Activated naive CD8-positive, alpha-beta T cell treated with anti-CD3 and anti-CD28 coated beads for 36 hours (primary cell): ENCODE results near the gene EMC1. TPM values are rescaled to one million over a fixed set of nuclear protein-coding genes. Genes with fewer than 3 reads are reported as not detected.
"Not testable (repeated sequence)": the region's sequence is repeated elsewhere in the genome, so short reads cannot be mapped to it uniquely, and the experiment has no call there.

Experiments used
- DNase-seq: peaks from one replicate; pipeline ENCODE4 v3.0.0; 2021
- H3K27ac Mint-ChIP-seq: one replicate; pipeline ENCODE4 v1.8.0; 2022; ENCODE audit warnings: mild to moderate bottlenecking, moderate library complexity, mixed read lengths
- H3K27me3 Mint-ChIP-seq: one replicate; pipeline ENCODE4 v1.8.0; 2022; ENCODE audit warnings: mild to moderate bottlenecking, mixed read lengths
- H3K36me3 Mint-ChIP-seq: one replicate; pipeline ENCODE4 v1.8.0; 2021; ENCODE audit warnings: mild to moderate bottlenecking, mixed read lengths
- H3K4me1 Mint-ChIP-seq: one replicate; pipeline ENCODE4 v1.8.0; 2021; ENCODE audit warnings: mixed read lengths
- H3K4me3 Mint-ChIP-seq: one replicate; pipeline ENCODE4 v1.8.0; 2022; ENCODE audit warnings: mild to moderate bottlenecking, moderate library complexity, mixed read lengths
- H3K9me3 Mint-ChIP-seq: one replicate; pipeline ENCODE4 v1.8.0; 2022; ENCODE audit warnings: mixed read lengths
- total RNA-seq, 2 experiments: library from RNA; stranded (reverse); gene quantifications; one replicate each; pipeline ENCODE4 v1.2.3, GENCODE V29; 2021

EMC1 gene
- total RNA-seq = 10 to 100 TPM; 49.9 to 53.8 TPM

DNA sequence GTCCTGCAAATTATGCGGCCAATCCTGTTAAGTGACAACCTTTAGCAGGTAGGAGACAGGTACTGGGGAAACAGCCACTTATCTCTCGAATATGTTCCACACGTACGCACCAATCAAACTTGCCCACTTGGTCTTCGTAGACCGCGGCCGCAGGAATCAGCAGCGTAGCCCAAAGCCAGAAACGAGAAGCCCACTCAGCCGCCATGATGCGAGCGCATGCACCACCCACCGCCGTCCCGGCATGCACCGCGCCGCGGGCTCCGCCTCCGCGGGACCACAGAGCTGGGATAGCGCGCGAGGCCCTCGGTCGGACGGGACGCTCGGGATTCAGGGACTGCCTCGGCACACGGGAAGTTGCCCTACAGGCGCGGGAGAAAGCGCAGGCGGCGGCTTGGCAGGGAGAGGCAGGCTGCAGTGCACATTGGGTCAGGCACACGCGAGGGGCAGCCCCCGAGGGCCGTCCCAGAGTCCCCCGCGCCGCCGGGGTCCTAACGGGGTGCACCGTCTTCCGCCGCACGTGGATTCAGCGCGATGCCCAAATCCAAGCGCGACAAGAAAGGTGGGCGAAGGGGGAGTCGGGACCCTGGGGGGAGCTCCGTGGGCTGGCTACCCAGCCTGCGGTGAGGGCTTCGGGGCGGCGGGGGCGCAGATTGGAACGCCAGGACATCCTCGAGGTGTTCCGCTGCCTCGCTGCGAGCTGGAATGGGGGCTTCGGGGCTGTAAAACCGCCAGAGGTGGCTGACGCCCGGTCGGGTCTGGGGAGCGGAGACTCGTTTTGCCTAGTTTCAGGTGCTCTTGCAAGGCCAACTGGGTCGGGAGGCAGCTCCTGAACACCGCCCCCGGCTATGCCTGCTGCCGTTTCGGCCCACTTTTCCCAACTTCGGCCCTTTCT is at the start of gene EMC1, which contains the start of gene MRTO4:
EMC1 (minus strand) TSS at position 220 of the 892 bp plus-strand sequence; CDS start at position 205, 15 bp downstream.
MRTO4 (plus strand) TSS at position 501 of the 892 bp plus-strand sequence; CDS start at position 532, 31 bp downstream.
- peaks cover 26% of the 10 kb centered on the region for H3K36me3 Mint-ChIP-seq
- peaks cover 38% of the 10 kb centered on the region for H3K4me1 Mint-ChIP-seq
- no peaks in the 10 kb centered on the region for H3K9me3 Mint-ChIP-seq
- peak within 1 kb of the TSS; percentile 99 for H3K27ac Mint-ChIP-seq
- peak within 1 kb of the TSS; percentile 98 for H3K4me3 Mint-ChIP-seq
- H3K27me3 Mint-ChIP-seq = no peaks in the 10 kb centered on the region
- peak; percentile 94 for DNase-seq

DNA sequence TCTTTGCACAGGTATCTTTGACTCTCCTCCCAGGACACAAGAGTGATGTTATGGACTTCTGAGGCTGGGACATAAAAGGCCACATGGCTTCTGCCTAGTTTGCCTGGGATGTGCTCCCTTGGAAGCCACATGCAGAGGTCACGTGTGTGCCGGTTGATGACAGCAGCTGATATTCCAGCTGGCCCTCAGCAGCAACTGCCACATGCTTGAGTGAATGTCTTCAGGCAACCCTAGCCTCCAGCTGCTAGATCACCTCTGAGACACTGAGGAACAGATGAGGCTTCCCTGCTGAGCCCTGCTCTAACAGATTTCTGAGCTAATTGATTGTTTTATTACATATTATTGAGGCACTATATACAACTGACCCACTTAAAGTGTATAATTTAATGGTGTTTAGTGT is 48.9 kb upstream of the EMC1 start:
- no peak overlapping the region for H3K27ac Mint-ChIP-seq
- peaks cover 4% of the 10 kb centered on the region for H3K27me3 Mint-ChIP-seq
- no peaks in the 10 kb centered on the region for H3K4me1 Mint-ChIP-seq
- no peak overlapping the region for H3K4me3 Mint-ChIP-seq
- no peak for DNase-seq
- peaks cover 27% of the 10 kb centered on the region for H3K36me3 Mint-ChIP-seq
- H3K9me3 Mint-ChIP-seq = peaks cover 14% of the 10 kb centered on the region

DNA sequence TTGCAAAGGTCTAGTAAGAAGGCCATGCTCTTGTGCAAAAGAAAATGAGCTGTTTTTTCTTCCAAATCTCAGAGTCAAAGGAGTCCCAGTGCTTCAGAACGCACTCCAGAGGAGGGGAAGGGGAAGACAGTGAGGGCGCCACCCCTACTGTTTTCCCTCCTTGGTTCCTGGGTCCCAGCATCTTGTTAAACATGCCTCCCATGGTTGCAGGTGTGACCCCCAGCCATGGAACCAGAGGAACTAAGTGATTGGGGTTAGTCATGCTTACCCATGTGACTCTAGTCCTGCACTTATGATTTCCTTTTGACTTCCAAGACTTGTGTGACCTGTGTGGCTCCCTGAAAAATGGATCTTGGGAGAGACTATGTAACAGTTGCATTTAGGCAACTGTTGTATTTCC is 43.3 kb upstream of the EMC1 start:
- Mint-ChIP-seq H3K36me3 (peaks cover 37% of the 10 kb centered on the region), H3K9me3 (peaks cover 32% of the 10 kb centered on the region), H3K27ac (no peak overlapping the region), H3K27me3 (peaks cover 8% of the 10 kb centered on the region), H3K4me3 (no peak overlapping the region), H3K4me1 (no peaks in the 10 kb centered on the region)
- DNase-seq = no peak

DNA sequence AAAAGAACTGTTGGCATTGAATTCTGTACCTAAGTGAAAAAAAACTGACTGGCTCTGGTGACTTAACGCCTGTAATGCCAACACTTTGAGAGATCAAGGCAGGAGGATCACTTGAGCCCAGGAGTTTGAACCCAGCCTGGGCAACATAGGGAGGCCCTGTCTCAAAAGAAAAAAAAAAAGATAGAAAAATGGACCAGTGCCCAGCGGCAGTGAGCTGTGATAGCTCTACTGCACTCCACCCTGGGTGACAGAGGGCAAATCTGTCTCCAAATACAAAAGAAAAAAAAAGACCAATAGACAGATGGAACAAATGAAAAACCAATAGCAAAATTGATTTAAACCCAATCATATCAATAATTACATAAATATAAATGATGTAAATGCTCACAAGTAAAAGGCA is 37.9 kb upstream of the EMC1 start:
- no peak overlapping the region for H3K27ac Mint-ChIP-seq
- H3K9me3 Mint-ChIP-seq = peaks cover 8% of the 10 kb centered on the region
- no peak for DNase-seq
- peaks cover 17% of the 10 kb centered on the region for H3K36me3 Mint-ChIP-seq
- H3K4me1 Mint-ChIP-seq = peaks cover 6% of the 10 kb centered on the region
- peaks cover 16% of the 10 kb centered on the region for H3K27me3 Mint-ChIP-seq
- peak overlapping the region; percentile 48 for H3K4me3 Mint-ChIP-seq

DNA sequence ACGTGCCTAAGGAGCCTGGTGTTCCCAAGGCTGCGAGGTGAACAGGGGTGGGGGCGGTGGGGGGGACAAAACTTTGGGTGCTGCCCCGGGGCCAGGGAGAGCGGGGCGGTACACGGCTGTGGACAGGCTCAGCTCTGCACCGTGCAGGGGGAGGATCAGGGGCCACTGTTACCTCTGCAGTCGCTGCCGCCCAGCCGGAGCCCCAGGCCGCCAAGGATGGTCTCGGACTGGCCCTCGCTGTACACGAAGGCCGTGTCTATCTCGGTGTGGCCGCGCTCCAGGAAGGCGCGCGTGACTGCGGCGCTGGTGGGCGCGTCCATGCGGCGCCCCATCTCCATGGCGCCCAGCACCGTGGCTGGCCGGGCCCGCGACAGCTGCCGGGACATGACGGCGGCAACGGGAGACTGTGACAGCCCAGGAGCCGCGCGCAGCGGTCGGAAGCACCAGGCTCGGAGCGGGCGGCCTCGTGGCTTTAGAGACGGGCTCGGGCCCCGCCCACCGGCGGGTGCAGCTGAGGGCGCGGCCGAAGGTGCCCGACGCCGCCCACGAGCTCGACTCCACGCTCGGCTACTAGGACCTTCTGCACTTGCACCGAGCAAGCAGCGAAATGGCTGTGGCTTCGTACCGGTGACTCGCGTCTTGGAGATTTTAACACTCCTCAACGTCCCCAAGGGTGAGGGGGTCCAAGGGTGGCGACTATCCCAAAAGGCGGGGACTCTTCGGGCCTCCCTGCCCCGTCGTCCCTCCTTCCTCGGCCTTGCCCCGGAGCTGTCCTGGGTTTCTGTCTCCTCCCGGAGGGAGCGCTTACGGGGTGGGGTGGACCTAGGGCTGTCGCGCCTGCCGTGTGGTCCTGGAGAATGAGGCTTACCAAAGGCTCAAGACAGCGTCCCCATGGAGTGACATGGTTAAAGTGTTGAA is 37.3 kb upstream of the EMC1 start, which contains the start of gene AKR7A3:
AKR7A3 (minus strand) TSS at position 447 of the 918 bp plus-strand sequence; CDS start at position 386, 61 bp downstream.
- peak within 1 kb of the TSS; percentile 48 for H3K4me3 Mint-ChIP-seq
- H3K27me3 Mint-ChIP-seq = peaks cover 16% of the 10 kb centered on the region
- peak; percentile 76 for DNase-seq
- H3K27ac Mint-ChIP-seq, H3K4me1 Mint-ChIP-seq, H3K9me3 Mint-ChIP-seq: not testable (repeated sequence)
- peaks cover 13% of the 10 kb centered on the region for H3K36me3 Mint-ChIP-seq

DNA sequence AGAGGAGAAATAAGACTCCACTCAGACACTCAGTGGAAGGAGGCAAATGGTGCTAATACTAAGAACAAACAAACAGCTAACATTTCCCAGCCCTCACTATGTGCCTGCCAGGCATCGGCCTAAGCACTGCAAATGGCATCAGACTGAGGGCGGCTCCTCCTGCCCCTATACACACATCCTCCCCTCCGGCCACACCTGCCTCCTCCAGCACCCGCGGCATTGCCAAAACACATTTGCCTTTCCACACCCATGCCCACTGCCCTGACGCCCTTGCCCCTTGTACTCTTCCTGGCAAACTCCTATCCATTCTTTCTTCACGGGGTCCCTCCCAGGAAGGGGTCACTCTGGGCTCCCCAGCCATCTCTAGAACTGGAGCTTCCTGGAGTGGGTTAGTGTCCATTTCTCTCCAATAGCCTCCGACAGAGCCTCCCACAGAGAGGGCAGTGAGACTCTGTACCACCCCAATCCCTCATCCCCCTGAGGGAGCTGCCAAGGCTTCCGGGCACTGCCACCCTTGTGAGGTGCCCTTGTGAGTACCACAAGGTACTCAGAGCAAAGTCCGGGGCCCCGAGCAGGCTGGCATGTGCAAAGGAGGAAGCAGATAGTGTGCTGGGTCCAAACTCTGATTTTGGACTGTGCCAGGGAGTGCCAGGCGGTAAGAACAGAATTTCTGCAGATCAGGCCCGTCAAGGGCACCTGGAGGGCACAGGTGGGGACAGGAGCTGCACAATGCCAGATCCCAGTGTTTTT is 36.3 kb upstream of the EMC1 start:
- H3K27me3 Mint-ChIP-seq = peaks cover 16% of the 10 kb centered on the region
- peaks cover 2% of the 10 kb centered on the region for H3K9me3 Mint-ChIP-seq

DNA sequence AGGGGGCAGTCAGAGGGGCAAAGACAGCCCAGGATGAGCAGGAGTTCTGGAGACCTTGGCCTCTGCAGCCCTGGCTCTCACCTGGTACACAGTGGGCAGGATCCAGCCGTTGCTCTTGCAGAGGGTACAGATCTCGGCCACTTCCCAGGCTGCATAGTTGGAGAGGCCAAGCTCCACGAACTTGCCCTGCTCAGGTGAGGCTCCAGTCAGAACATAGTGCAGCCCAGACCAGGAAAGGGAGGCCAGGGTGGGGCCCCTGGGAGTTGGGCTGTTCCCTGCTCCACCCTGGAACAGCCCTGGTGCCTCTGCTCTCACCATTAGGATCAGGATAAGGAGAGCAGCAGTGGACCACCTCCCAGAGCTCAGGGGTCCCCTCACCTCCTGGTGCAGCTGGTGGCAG is 34.5 kb upstream of the EMC1 start:
- not testable (repeated sequence) for DNase-seq, H3K36me3 Mint-ChIP-seq

More for the DNA sequence above, 36.3 kb upstream of the EMC1 start:
- no peak overlapping the region for H3K27ac Mint-ChIP-seq
- no peak for DNase-seq
- H3K36me3 Mint-ChIP-seq = peaks cover 8% of the 10 kb centered on the region
- H3K4me1 Mint-ChIP-seq = peaks cover 6% of the 10 kb centered on the region
- peak overlapping the region; percentile 48 for H3K4me3 Mint-ChIP-seq

DNA sequence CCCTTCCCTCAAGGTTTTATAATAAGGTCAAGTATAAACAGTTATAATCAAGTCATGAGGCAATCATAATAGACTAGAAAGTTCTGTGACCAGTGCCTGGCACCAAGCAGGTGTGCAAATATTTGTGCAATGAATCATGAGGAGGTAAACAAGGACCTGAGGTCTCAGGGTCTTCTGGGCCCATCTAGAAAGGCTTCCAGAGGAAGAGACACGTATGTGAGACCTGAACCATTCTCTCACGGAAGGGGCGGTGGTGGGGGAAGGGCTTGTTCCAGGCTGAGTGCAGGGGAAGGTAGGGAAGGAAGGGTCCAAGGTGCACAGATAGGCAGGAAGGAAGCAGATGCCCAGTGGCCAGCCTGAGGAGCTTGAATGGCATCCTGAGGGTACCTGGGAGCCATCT is 34.0 kb upstream of the EMC1 start:
- not testable (repeated sequence) for DNase-seq, H3K9me3 Mint-ChIP-seq, H3K4me3 Mint-ChIP-seq, H3K27ac Mint-ChIP-seq, H3K4me1 Mint-ChIP-seq, H3K36me3 Mint-ChIP-seq
- H3K27me3 Mint-ChIP-seq = peaks cover 16% of the 10 kb centered on the region

More for the DNA sequence above, 34.5 kb upstream of the EMC1 start:
- H3K4me3 Mint-ChIP-seq, H3K9me3 Mint-ChIP-seq, H3K4me1 Mint-ChIP-seq, H3K27ac Mint-ChIP-seq: not testable (repeated sequence)
- H3K27me3 Mint-ChIP-seq = peaks cover 16% of the 10 kb centered on the region

DNA sequence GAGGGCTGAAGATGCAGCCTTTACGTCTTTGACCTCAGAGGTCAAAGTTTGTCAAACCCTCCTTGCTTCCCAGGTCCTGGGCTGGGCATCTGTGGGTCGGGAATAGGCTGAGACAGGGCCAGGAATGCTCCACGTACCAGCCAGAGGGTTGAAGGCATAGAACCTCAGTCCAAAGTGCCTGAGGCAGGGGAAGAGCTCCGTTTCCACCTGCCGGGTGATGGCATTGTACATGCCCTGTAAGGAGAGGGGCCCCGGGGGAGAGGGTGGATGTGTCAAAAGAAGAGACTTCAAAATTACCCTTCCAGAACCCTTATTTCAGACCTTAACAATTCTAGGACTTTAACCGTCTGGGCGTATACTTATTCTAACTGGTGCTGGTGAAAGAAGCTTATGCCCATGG is 33.6 kb upstream of the EMC1 start:
- H3K27me3 Mint-ChIP-seq = peaks cover 14% of the 10 kb centered on the region
- H3K9me3 Mint-ChIP-seq = no peaks in the 10 kb centered on the region
- DNase-seq = no peak
- H3K36me3 Mint-ChIP-seq = peaks cover 3% of the 10 kb centered on the region
- no peak overlapping the region for H3K4me3 Mint-ChIP-seq
- no peak overlapping the region for H3K27ac Mint-ChIP-seq
- H3K4me1 Mint-ChIP-seq = peaks cover 6% of the 10 kb centered on the region

DNA sequence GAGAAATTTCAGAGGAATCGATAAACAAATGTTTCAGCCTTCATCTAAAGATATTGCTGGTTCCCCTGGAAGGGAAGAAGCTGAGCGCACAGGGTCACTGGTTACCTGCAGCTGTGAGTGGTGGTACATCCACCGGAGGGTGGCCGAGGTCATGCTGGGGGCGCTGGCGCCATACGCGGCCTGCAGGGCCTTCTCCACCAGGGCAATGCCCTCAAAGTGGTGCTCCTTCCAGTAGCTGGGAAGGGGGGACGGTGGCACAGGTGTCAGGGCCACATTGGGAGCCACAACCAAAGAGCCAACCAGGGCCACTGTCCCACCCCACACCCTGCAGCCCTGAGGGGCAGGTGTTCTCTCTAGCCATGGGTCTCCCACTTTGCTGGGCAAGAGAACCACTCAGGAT is 32.6 kb upstream of the EMC1 start:
- Mint-ChIP-seq H3K9me3 (no peaks in the 10 kb centered on the region), H3K4me3 (no peak overlapping the region), H3K36me3 (peaks cover 3% of the 10 kb centered on the region), H3K27ac (no peak overlapping the region), H3K27me3 (peaks cover 4% of the 10 kb centered on the region), H3K4me1 (peaks cover 3% of the 10 kb centered on the region)
- DNase-seq = no peak

DNA sequence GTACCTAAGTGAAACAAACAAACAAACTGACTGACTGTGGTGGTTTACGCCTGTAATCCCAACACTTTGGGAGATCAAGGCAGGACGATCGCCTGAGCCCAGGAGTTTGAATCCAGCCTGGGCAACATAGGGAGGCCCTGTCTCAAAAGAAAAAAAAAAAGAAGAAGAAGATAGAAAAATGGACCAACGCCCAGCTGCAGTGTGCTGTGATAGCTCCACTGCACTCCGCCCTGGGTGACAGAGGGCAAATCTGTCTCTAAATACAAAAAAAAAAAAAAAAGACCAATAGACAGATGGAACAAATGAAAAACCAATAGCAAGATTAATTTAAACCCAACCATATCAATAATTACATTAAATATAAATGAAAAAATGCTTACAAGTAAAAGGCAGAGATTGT is 23.3 kb upstream of the EMC1 start:
- Mint-ChIP-seq H3K9me3 (peaks cover 2% of the 10 kb centered on the region), H3K4me3 (no peak overlapping the region), H3K36me3 (peaks cover 13% of the 10 kb centered on the region), H3K4me1 (no peaks in the 10 kb centered on the region), H3K27me3 (peaks cover 22% of the 10 kb centered on the region), H3K27ac (no peak overlapping the region)
- no peak for DNase-seq

DNA sequence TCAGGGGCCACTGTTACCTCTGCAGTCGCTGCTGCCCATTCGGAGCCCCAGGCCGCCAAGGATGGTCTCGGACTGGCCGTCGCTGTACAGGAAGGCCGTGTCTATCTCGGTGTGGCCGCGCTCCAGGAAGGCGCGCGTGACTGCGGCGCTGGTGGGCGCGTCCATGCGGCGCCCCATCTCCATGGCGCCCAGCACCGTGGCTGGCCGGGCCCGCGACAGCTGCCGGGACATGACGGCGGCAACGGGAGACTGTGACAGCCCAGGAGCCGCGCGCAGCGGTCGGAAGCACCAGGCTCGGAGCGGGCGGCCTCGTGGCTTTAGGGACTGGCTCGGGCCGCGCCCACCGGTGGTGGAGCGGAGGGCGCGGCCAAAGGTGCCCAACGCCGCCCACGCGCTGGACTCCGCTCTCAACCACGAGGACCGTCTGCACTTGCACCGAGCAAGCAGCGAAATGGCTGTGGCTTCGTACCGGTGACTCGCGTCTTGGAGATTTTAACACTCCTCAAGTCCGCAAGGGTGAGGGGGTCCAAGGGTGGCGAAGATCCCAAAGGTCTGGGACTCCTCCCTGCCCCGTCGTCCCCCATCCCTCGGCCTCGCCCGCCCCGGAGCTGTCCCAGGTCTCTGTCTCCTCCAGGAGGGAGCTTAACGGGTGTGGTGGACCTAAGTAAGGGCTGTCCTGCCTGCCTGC is 22.7 kb upstream of the EMC1 start:
- not testable (repeated sequence) for H3K27ac Mint-ChIP-seq, DNase-seq, H3K4me3 Mint-ChIP-seq, H3K4me1 Mint-ChIP-seq, H3K9me3 Mint-ChIP-seq
- Mint-ChIP-seq H3K36me3 (peaks cover 13% of the 10 kb centered on the region), H3K27me3 (peaks cover 22% of the 10 kb centered on the region)

DNA sequence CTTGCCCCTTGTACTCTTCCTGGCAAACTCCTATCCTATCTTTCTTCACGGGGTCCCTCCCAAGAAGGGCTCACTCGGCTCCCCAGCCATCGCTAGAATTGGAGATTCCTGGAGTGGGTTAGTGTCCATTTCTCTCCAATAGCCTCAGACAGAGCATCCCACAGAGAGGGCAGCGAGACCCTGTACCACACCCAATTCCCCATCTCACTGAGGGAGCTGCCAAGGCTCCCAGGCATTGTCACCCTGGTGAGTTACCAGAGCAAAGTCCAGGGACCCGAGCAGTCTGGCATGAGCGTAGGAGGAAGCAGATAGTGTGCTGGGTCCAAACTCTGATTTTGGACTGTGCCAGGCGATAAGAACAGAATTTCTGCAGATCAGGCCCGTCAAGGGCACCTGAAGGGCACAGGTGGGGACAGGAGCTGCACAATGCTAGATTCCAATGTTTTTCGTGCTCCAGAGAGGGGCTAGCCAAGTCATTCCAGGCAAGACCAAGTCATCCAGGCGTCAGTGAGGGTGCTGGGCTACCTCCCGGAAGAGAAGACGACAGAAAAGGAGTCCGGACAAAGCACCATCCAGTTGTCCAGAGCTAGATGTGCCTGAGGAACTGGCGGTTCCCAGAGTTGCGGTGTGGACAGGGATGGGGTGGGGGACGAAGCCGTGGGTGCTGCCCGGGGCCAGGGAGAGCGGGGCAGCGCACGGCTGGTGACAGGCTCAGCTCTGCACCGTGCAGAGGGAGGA is 22.0 kb upstream of the EMC1 start:
- peaks cover 13% of the 10 kb centered on the region for H3K36me3 Mint-ChIP-seq
- no peak for DNase-seq
- H3K27ac Mint-ChIP-seq = no peak overlapping the region
- H3K4me3 Mint-ChIP-seq = no peak overlapping the region
- no peaks in the 10 kb centered on the region for H3K4me1 Mint-ChIP-seq
- H3K9me3 Mint-ChIP-seq = peaks cover 2% of the 10 kb centered on the region
- peaks cover 22% of the 10 kb centered on the region for H3K27me3 Mint-ChIP-seq
